HPDE6-E6E7 (cell line): ENCODE results near the gene NTM.

Experiments used
- DNase-seq: peaks from one replicate; pipeline ENCODE4 v3.0.0; 2011; ENCODE audit warnings: missing footprints; ENCODE audit errors: extremely low spot score

The NTM gene

DNA sequence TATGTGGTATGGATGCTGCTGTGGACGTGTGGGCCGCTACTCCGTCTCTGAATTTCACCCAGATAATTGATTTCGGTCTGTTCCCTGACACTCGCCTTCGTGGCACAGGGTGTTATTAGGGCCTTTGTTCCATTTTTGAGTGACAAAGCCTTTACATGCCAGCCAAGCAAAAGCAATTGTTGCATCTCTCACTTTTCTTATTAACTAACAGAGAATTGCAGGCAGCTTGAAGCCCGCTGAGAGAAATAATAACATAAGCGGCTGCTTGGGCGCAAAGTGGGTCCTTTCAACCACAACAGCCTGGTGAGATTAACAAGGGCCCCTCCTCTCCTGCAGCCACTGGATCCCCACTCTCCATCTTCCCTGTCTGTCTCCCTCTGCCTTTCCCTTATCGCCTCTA, 449.4 kb downstream of the NTM start:
- DNase-seq, result no peak

DNA sequence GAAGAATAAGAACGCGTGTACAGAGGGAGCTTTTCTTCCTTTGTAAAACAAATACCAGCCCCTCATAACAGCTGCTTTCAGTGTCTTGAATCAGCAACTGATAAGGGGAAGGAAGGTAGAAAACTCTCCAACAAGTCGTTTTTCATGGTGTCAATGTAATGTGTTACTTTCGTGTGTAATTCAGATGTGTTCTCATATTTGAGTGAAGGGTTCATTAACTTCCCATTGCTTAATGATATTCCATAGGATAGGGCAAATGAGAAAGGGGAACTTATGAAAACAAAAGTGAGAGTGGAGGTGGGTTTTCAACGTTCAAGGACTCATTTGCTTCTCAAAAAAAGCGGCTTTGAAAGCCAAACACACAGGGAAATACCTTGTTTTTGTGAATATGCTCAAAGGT, 452.1 kb downstream of the NTM start:
- no peak for DNase-seq

DNA sequence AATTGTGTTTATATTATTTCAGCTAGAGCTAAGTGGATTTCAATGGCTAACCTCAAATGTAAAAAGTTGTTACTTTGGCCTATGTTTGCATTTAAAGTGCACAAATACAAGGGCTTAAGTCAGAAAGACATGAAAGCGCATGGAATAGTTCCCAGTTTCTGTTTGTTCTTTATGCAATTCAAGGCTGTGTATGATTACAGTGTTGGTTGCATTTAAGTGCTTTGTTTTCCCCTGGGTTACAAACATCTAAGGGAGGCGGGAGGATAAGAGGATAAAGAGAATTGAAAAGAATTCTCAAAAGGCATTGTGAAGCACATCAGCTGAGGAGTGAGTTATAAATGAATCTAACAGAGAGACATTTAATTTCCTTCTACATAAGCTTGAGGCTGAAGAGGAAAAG, 453.4 kb downstream of the NTM start:
- no peak for DNase-seq

DNA sequence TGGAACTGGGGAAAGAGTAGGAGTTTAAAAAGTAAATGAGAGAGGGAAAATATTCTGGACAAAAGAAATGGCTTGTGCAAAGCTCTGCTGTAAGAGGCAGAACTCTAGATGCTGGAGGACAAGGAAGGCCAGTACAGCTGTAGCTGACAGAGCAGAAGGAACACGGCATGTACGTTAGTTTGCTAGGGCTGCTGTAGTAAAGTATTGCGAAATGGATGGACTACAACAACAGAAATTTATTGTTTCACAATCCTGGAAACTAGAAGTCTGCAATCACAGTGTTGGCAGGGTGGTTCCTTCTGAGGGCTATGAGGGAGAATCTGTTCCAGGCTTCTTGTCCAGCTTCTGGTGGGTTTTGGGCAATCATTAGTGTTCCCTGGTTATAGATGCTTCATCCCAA, 454.4 kb downstream of the NTM start:
- no peak for DNase-seq

DNA sequence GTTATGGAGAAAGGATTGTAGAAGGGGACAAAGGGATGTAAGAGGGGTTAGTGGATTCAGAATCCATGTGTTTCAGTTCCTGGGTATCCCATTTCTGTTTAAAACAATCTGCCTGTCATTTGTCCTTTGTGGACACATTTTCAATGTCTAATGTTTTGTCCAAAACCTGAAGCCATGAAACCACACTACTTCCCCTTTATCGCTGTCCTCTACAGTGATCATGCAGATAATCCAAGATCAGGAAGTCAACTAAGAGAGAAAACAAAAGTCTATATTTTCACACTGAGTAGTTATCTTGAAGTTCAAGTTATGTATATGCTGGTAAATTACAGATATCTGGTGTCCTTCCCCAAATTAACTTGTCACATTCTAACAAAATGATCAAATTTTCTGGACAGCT, 457.0 kb downstream of the NTM start:
- DNase-seq, result no peak

DNA sequence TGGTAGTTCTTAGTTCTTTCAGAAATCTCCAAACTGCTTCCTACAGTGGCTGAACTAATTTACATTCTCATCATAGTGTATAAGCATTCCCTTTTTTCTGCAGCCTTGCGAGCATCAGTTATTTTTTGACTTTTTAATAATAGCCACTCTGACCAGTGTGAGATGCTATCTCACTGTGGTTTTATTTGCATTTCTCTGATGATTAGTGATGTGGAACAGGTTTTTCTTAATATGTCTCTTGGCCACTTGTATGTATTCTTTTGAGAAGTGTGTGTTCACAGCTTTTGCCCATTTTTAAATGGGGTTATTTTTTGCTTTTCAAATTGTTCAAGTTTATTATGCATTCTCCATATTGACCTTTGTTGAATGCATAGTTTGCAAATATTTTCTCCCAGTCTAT, 459.3 kb downstream of the NTM start:
- DNase-seq, result no peak

DNA sequence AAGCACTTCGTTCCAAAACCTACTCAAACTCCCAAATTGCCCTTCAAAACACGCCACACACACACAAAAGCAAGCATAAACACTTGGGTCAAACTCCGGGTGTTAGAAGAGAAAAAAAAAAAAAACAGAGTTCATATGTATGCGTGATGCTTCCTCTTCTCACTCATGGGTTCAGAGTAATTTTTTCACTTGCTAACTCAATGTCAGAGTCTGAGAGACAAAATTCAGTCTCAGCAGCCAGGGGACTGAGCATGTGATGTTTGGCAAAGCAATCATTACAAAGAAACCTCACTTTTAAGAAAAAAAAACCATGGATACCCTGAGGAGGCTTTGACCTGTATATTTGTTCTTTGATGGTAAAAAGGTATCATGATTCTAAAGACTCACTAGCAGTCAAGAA, 461.7 kb downstream of the NTM start:
- DNase-seq, result no peak

DNA sequence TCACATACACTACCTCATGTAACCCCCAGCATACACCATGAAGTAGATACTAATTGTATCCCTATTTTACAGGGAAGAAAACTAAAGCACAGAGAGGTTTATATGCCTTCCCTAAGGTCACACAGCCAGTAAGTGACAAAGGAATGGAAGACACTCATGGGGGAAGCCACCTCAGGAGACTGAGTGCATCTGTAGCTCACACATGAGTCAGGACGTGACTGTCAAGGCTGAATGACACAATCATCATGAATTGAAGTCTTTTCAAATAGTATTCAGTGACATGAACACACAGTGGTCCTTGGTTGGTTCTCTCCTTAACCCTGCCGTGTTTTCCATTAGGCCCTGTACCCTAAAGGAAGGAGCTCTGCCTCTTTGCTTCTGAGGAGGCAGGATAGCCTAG, 463.0 kb downstream of the NTM start:
- no peak for DNase-seq

DNA sequence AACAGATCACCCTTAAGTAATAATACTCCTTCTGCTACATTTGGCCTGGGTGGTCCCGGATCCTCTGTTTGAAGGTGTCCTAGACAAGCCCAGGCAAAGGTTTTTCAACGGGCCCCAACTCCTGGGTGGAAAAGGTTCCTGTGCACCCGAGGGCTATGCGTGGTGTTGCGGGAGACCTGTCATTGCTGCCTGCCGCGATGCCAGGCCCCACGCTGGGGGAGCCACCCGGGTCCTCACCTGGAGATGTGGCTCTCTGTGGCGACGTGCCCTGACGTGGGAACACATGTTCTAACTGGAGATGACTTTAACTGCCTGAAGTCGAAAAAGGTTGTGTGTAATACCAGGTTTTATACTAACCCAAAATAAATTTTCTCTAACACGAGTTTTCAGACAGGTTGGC, 467.1 kb downstream of the NTM start:
- DNase-seq, result no peak

DNA sequence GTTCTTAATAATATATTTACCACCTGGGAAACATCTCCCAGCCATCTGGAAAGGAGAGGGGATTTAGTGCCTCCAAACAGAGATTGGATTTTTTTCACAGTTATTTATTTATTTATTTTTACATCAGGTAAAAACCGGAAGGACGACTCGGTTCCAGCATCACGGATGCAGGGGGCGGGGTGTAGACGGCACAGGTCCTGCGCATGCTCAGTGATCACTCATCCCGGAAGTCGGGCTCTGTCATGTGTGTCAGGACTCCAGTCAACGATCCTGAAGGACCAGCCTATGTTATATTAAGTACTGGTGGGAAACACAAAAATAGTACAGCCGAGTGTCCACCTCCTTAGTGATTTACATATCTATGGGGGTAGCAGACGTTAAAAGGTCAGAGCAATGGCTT, 467.6 kb downstream of the NTM start:
- DNase-seq, result no peak

DNA sequence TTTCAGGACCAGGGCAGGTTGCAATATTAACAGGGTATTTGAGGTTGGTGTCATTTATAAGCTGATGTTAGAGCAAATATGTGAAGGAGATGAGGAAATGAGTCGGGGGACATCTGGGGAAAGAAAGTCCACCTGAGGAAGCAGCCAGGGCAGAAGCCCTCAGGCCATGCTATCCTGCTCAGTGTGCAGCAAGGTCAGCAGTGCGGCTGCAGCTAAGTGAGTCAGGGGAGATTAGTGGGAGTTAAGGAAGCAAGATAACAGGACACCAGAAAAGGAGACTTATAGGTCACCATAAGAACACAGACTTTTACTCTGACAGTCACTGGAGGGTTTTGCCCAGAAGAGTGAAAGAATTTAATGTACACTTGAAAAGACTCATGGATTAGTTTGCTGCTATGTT, 468.9 kb downstream of the NTM start:
- no peak for DNase-seq

DNA sequence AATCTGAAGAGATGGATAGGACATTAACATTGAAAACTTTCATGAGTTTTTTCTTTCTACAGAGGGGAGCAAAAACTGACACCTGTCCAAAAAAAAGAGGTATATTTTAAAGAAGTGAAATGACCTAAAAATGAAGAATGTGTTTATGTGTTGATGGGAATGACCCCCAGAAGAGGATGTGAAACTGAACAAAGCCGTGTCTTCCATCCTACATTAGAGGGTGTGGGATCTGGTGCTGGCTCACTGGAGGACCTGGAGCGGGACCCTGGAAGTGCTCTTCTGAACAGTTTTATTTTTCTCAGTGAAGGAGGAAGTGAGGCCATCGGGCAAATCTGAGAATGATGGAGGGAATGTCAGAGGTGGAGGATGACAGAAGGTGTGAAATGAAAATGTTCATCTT, 470.1 kb downstream of the NTM start:
- DNase-seq, result no peak

DNA sequence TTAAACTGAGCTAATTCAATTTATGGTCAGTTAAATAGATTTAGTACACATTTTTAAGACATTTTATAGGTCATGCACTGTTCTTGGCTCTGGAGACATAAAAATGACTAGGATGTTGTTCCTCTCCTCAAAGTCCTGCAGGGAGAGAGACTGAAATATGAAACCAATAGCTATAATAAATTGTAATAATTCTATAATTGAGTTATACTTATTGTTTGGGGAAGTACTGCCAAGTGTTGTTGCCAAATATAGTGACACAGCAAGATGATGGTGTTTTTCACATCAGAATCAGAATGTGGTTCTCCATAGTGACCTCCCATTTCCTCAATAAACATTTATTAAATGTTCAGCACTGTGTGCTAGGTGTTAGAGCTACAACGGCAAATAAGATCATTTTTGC, 470.6 kb downstream of the NTM start:
- no peak for DNase-seq

DNA sequence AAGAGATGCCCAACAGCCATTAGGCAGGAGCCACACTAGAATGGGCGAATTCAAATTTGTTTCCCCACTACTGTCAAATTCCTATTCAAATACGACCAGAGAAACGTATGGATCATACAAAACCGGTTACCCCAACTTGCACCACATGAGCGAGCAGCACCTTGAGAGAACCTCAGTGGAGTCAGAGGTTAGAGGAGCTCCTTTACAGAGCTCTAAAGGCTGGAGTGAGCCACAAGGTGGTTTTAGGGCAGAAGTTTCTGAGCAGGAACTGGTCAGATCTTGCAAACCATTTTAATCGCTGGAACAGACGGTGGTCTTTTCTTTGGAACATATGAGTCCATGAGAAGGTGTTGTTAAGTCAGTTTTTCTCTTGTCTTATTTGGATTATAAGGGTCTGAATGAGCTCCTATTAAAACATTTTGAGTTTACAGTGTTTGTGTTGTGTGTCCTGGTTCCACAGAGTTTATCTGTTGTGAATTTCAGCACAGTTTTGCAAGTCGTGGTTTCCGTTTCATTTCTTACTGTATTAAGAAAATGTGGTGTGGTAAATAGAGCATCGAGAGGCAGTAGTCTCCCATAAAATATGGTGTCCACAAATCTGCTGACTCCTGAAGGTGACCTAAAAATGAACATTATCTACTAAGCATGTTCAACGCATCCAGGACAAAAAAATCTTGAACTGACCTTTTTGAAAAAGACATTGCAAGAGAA, 471.7 kb downstream of the NTM start:
- no peak for DNase-seq

DNA sequence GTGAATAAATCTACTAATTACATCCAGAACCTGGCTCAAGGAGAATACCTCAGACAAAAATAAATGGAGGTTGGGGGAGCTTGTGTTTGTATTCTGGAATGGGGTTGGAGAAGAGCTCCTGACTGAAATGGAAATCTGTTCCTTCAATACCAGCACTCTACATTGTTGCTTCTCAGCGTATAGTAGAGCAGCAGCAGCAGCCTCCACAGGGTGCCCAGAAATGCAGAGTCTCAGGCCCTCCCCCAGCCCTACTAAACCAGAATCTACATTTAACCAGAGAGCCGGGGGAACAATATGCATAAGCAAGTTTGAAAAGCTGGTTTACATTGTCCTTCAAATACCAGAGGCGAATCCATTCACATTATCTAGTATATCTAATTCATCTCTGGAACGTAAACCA, 474.8 kb downstream of the NTM start:
- DNase-seq, result no peak

DNA sequence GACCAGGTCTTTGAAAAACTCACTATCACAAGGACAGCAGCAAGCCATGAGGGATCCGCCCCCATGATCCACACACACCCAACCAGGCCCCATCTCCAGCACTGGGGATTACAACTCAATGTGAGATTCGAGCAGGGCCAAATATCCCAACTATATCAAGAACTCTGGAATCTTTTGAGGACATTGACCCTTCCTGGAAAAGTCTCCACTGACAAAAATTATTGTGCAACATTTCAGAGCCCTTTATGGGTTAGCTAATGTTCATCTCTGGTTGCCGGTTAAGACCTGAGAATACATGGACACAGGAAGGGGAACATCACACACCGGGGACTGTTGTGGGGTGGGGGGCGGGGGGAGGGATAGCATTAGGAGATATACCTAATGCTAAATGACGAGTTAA, 479.1 kb downstream of the NTM start:
- no peak for DNase-seq

DNA sequence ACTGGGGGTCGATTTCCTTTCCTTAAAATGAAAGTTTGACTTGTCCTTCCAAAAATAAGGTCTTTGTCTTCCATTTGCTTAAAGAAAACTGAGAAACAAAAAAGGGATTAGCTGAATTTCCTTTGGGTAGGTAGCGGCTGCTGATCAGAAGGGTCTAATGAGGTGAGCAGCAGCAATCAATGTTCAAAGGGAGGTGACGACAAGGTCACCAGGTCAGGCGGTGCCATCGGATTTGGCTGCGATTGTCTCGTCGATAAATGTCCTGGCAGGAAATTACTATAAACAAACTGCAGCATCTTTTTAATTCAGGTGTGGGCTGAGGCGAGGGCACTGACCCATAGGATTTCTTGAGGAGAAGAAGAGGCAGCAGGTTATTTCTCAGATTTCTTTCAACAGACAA, 480.1 kb downstream of the NTM start:
- DNase-seq, result no peak

DNA sequence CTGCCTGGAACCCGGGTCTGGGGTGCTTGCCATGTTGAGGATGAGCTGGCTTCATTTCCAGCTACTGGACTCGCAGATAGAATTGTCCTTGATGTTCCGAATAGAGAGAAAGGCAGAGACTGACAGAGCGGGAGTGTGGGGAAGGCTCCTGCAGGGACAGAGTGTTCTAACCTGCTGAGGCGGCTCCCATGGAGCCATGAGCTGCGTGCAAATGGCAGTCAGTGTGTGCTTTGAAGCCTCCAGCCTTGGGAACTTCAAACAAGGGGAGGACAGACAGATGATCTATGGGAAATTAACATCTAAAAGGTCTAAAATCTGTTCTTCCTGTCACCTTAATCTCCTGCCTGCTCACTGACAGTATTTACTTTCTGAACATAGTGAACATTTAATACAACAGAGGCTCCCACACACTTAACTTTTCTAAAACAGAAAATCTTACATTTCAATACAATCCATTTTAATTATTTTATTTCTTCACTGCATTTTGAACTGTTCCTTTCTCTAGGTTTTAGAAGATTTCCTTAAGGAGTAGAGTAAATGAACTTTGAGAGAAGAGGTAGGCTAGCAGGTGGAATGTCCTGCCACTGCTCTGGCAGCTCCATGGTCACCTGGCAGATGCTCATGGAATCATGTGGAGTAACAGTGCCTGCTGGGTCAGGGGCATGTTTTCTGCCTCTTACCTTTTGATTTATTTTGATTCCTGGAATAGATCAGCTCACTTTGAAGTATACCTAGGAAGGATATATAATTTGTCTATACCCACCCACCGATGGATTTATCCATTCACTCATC, 481.7 kb downstream of the NTM start:
- DNase-seq, result no peak

DNA sequence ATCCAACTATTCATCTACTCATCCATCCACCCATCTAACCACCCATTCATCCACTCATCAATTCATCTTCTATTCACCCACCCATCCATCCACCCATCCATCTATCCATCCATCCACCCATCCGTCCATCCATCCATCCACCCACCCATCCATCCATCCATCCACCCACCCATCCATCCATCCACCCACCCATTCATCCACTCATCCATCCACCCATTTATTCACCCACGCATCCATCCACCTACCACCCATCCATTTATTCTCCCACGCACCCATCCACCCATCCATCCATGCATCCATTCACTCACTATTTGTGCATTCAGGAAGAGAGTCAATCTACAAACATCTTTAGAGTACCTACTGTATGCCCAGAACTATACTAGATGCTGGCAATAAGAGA, 482.3 kb downstream of the NTM start:
- DNase-seq, result no peak

DNA sequence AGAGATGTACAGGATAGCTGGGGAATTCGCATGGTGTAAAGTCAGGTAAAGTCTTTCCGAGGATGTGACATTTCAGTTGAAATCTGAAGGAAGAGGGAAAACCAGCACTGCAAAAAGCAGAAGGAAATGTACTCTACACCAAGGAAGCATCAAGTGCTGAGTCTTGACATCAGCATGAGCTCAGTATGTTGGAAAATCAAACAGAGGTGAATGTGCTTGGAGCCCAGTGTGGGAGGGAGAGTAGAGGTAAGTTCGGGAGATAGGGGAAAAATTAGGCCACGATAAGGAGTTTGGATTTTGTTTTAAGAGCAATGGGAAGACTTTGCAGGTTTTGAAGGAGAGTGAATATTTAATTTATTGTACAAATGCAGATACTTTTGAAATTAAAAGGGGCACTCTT, 484.0 kb downstream of the NTM start:
- DNase-seq, result no peak

DNA sequence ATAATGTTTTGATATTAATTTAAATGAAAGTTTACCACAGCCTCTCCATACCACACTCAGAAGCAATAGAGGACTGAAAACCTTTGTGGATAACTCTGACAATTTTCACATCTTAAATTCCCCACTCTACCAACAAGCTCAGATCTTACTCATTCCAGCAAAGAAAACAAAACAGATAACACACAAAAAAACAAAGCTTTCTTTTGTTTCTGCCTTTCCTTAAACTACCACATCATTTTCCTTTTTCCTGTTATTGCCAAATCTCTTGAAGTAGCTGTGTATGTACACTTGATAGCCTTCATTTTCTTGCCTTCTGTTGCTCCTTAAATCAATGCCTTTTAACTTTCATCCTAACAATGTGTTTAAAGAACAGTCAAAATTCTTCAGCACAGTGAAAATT, 484.9 kb downstream of the NTM start:
- no peak for DNase-seq

DNA sequence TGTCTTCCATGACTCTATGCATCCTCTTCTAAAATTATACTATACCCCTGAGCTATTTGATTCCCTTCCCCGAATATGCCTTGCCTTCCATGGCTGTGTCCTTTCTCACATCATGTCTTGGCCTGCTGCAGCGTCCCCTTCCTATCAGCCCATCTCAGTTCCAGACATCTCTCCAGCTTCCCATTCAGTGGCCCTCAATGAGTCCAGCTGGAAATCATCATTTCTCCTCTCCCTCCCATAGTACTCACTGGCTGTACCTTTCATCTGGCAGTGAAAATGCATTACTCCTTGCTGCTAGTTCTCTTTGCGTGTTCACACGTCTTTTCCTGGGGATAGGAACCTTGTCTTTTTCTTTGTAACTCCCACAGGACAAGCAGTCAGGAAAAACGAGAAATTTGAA, 486.8 kb downstream of the NTM start:
- no peak for DNase-seq

DNA sequence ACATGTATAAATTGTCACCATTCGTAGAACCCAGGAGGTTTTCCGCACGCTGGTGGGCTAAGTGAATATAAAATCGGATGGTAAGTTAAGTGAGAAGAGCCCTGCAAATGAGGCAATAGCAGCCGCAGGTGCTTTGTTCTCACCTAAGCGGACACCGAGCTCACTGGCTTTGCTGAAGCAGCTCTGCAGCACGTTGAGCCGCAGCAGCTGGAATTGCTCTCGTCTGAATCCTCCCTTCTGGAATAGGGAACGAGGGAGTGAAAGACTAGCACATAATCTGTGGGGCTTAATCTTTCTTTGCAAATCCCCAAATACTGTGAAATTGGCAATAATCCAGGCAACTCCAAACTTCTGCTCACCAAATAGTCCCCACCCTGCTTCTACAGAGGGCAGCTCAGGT, 488.1 kb downstream of the NTM start:
- DNase-seq, result no peak
